H1 (cell line): ENCODE results near the gene CCSAP. TPM values are rescaled to one million over a fixed set of nuclear protein-coding genes. Genes with fewer than 3 reads are reported as not detected.

ENCODE experiments used
- RFX5 ChIP-seq: IDR thresholded peaks from 2 replicates; pipeline ENCODE4 v1.6.1; 2011; ENCODE audit warnings: low read depth, low read length, improper control_type of control experiment, borderline replicate concordance
- SIN3A ChIP-seq, 2 experiments: IDR thresholded peaks in 1 of 2; conservative IDR thresholded peaks in 1 of 2; 2 replicates each; pipeline ENCODE4 v1.6.1; 2011 to 2012; ENCODE audit warnings: low read length in 2 of 2, improper control_type of control experiment in 1 of 2, low read depth in 1 of 2, mild to moderate bottlenecking in 1 of 2
- polyA plus RNA-seq, 7 experiments: library from polyadenylated mRNA; depleted of rRNA in 3 of 7; stranded (reverse) in 5 of 7; unstranded in 2 of 7; fragments of >200 nt in 5 of 7; fragments of 200-250 nt in 2 of 7; gene quantifications; 1 replicate in 5 of 7; 2 replicates in 1 of 7; 4 replicates in 1 of 7; pipeline versions ENCODE4 v1.2.1 to v1.2.3, GENCODE V29; 2011 to 2013; ENCODE audit warnings: missing spikeins in 2 of 7, mixed read lengths in 2 of 7
- total RNA-seq: library from RNA; stranded (reverse); fragmentation: NEBNext Ultra II Directional; extraction: Animal tissue kit (Norgen Biotek cat#: 25700); gene quantifications from 2 replicates; pipeline ENCODE4 v1.2.1, GENCODE V29; 2021

The CCSAP gene
- total and polyA plus RNA-seq, 2 of the 8 experiments (the other 6 are each of a cell fraction or from before 2014, with no cell fraction given), result 3.5 to 17.2 TPM

GRCh38 chr1:229374485-229374884, 31.6 kb upstream of the CCSAP start (continued):
- TF ChIP-seq SIN3A (conservative IDR thresholded peaks at IDR 0.05 in 1 of 2, IDR thresholded peaks at IDR 0.05 in 1 of 2; ENCODE audit: low read depth in 1 of 2, low read length in 2 of 2), result no peak
- TF ChIP-seq RFX5, result no peak
